ENCODE measurements around the gene FDXR. TPM values are rescaled to one million over a fixed set of nuclear protein-coding genes. Genes with fewer than 3 reads are reported as not detected.

The FDXR gene
- total RNA-seq, 1 donor from 2014 or later: 31.5 TPM

GRCh38 chr17:74853669-74854068, 19.1 kb downstream of the FDXR start:
- H3K4me3 ChIP-seq (ENCODE audit: low read depth, low read length): no peak overlapping the region
- no peak for TF ChIP-seq CTCF (conservative IDR thresholded peaks at IDR 0.05; ENCODE audit: low read depth, low read length)
- DNase-seq (ENCODE audit: low read depth): no peak

GRCh38 chr17:74853048-74853397, 19.8 kb downstream of the FDXR start:
- no peak for TF ChIP-seq CTCF (conservative IDR thresholded peaks at IDR 0.05; ENCODE audit: low read depth, low read length)
- no peak for DNase-seq (ENCODE audit: low read depth)
- no peak overlapping the region for H3K4me3 ChIP-seq (ENCODE audit: low read depth, low read length)

- TF ChIP-seq CTCF (conservative IDR thresholded peaks at IDR 0.05; ENCODE audit: low read depth, low read length): no peak
- no peak overlapping the region for H3K4me3 ChIP-seq (ENCODE audit: low read depth, low read length)
- DNase-seq (ENCODE audit: low read depth): no peak
Observed at GRCh38 chr17:74852237-74853047, 20.4 kb downstream of the FDXR start.

- H3K4me3 ChIP-seq (ENCODE audit: low read depth, low read length): no peak overlapping the region
- no peak for DNase-seq (ENCODE audit: low read depth)
- TF ChIP-seq CTCF (conservative IDR thresholded peaks at IDR 0.05; ENCODE audit: low read depth, low read length): no peak
Observed at GRCh38 chr17:74851612-74852236, 21.1 kb downstream of the FDXR start.

GRCh38 chr17:74850914-74851313, 21.9 kb downstream of the FDXR start:
- H3K4me3 ChIP-seq (ENCODE audit: low read depth, low read length): no peak overlapping the region
- TF ChIP-seq CTCF (conservative IDR thresholded peaks at IDR 0.05; ENCODE audit: low read depth, low read length): no peak
- no peak for DNase-seq (ENCODE audit: low read depth)

GRCh38 chr17:74850310-74850709, 22.5 kb downstream of the FDXR start:
- no peak for DNase-seq (ENCODE audit: low read depth)
- H3K4me3 ChIP-seq (ENCODE audit: low read depth, low read length): no peak overlapping the region
- no peak for TF ChIP-seq CTCF (conservative IDR thresholded peaks at IDR 0.05; ENCODE audit: low read depth, low read length)

All from epithelial cell of proximal tubule (primary cell).